GM19438 (cell line): ENCODE data around the gene PLB1.

Experiments
- ATAC-seq: cut with Tn5 transposase; IDR thresholded peaks from one replicate; pipeline ENCODE4 v1.9.1; 2021; ENCODE audit warnings: low read depth; ENCODE audit not compliant: unreplicated experiment

Gene PLB1

DNA sequence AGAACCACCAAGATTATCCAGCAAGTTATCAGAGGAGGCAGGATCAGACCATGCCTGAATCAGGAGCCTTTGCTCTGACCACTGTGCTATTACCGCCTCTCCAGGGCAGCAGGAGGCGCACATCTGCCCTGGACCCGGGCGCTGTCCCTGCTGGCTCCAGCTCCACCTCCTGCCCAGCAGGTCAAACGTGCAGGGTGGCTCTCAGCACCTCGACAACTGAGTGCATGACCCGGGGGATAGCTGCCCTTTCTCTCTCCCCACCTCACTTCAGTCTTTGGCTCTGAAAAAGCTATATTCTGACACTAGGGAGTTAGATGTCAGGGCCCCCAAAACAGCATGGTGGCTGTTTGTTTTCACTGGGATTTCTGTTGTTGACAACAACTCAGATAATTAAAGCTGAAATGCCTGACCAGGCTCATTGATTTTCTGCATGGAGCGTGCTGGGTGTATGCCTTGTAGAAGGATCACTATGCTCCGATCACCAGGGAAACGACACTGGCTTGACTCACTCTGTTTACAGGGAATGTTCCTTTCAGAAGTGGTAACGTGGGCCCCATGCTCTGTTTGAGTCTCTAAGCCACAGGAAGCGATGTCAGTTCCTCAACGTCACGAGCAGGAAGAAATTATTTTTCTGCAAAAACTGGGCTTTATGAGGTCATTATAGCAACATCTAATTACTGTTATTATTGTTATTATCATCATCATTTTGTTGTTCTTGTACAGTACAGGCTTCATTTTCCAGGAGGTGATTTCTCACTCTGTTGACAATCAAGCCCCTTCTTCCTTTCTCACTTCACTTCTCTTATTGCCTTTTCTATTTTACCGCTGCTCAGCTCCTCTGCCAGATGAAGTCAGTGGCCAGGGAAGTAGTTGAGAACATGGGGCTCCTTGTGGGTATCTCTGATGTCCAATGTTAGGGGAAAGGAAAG is 125.6 kb downstream of the PLB1 start:
- ATAC-seq = no peak

- ATAC-seq = no peak
Observed at GRCh38 chr2:28622101-28622499, 126.2 kb downstream of the PLB1 start.

- ATAC-seq = no peak
Observed at GRCh38 chr2:28623582-28624405, 127.9 kb downstream of the PLB1 start.

DNA sequence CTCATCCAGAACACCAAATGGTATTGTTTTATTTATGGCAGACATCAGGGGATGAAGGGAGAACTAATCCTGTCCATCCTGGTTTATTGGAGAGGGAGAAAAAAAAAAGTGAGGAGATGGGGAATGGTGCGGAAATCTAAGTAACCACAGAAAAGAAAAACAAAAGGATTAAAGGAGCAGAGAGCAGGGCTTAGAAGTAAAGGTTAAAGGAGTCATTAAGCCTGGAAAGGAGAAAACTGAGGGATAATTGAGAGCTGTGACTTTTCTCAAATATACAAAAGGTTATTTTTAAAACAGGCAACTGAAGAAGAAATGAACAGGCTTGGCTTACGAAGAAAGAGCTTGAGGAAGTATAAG is 128.6 kb downstream of the PLB1 start:
- ATAC-seq = no peak

DNA sequence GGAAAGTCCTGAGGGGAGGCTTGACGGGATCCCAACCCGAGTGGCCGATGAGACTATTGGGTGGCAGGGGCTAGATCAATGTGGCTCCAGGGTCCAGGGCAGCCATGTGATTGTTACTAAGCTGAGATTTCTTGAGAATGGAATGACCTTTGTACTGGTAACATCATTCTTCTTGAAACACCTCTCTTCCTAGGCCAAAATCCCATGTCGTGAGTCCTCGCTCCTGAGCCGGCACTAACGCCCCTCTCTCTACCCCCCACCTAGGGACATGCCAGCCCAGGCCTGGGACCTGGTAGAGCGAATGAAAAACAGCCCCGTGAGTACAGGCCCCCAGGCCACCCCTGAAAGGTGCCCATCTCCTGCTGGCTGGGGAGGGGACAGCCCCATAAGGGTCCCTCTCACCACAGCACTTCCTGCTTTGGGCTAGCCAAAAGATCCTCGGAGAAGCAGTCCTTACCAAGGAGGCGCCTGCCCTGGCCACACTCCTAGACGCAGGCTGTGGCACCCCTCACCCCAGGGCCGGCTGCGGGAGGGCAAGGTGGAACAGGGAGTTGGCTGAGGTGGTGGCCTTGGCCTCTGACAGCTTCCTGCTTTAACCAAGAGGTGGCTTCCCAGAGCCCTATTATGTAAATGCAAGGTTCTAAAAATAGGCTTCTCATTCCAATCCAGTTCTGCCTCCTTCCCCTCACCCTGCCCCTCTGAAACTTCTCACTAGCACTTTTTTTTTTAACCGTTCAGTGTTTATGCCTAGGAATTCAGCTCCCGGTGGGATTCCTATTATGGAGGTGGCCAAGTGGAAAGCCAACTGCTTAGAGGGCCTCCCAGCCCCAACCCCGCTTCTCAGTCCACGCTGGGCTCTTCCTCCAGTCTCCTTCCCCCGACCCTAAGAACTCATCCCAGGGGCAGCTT is 129.2 kb downstream of the PLB1 start:
- ATAC-seq = no peak

- no peak for ATAC-seq
Observed at GRCh38 chr2:28626376-28626775, 130.5 kb downstream of the PLB1 start.

- no peak for ATAC-seq
Observed at GRCh38 chr2:28626891-28627421, 131.1 kb downstream of the PLB1 start.

DNA sequence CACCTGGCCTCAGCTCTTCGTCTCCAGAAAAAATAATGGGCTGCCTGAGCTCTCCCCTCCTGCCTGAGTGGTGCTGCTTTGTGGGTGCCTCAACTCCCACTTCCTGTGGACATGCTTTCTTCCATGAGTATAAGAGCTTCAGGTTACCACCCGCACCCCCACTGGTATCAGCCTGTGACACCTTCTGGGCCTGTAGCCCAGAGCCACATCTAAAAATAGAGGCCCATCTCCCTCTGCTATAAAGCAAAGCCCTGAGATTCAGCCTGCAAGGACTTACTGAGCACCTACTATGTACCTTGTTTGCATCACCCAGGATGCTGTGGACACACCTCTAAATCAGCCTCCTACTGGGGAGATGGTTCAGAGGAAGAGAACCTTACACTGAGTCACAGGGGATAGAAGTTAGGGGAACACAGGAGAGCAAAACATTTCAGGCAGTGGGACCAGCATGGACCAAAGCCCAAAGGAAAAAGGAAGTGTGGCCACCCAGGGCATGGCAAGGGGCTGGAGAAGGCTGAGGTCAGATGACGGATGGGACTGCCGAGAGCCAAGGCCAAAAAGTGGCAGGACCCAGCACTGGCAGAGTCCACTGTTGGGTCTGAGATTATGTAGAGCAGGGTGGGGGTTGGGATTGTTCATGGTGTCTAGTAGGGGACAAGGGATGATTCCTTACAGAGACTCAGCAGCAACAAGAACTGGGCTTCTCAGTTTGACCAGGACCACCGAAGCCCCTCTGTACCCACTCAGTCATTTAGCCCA is 132.0 kb downstream of the PLB1 start:
- no peak for ATAC-seq

- ATAC-seq = no peak
Observed at GRCh38 chr2:28628506-28628905, 132.6 kb downstream of the PLB1 start.

DNA sequence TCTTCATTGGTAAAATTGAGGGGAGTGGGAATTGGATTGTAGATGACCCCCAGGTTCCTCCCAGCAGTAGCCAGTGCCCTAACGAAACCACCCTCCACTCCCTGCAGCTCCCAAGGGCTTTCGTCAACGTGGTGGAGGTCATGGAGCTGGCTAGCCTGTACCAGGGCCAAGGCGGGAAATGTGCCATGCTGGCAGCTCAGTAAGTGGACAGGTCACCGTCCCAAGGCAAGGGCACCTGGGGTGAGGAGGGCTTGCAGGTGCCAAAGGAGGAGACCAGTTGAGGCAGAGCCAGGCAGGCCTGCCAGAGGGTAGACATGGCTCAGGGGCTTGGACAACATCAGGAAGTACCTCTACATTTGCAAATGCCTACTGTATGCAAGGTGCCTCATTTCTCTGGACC is 133.1 kb downstream of the PLB1 start:
- ATAC-seq = no peak

- ATAC-seq = no peak
Observed at GRCh38 chr2:28629910-28630309, 134.1 kb downstream of the PLB1 start.

GRCh38 chr2:28630341-28630740 is 134.5 kb downstream of the PLB1 start:
- ATAC-seq = no peak

- ATAC-seq = no peak
Observed at GRCh38 chr2:28631514-28632206, 135.8 kb downstream of the PLB1 start.

- no peak for ATAC-seq
Observed at GRCh38 chr2:28632791-28633190, 136.9 kb downstream of the PLB1 start.

DNA sequence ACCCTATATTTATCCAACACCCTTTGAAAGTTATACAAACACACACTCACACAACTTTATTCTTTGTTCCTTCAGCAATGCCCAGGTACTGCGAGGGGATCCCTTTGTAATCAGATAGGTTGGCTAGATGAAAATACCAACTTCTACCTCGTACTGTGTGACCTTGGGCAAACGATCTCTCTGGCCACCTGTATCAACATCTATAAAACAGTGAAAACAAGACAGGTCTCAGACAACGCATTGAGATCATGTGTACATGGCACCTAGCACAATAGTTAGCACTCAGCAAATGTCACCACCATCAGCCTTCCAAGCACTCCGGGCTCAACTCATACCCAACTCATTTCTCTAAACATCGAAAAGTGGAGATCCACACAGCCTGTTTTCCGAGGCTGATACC is 137.3 kb downstream of the PLB1 start:
- ATAC-seq = no peak

GRCh38 chr2:28633746-28634145 is 137.9 kb downstream of the PLB1 start:
- no peak for ATAC-seq

- no peak for ATAC-seq
Observed at GRCh38 chr2:28635191-28635611, 139.3 kb downstream of the PLB1 start.

DNA sequence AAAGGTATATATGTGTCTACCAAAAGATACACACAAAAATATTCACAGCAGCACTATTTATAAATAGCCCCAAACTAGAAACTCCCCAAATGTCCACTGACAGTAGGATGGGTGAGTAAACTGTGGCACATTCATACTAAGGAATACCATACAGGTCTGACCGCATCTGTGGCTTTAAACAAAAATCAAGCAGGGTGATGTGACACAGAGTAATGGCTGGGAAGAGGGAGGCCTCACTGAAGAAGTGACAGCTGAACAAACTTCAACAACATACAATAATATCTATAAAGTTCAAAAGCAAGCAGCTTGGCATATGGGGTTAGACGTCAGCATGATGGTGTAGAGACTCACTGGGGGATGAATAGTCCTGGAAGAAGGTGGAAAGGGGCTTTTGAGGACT is 140.6 kb downstream of the PLB1 start:
- no peak for ATAC-seq
